Spleen (tissue), 7 donors: ENCODE measurements around the gene ATXN7L2.

ENCODE experiments used
- CTCF ChIP-seq, 11 experiments: fragments of 200-600 bp in 7 of 11; fragments of 450-650 bp in 4 of 11; sonication (generic) in 4 of 11; IDR thresholded peaks in 8 of 11; conservative IDR thresholded peaks in 3 of 11; 1 replicate in 7 of 11; 2 replicates in 4 of 11; pipeline versions ENCODE4 v1.4.0 to v1.8.0; 2016 to 2021; ENCODE audit warnings: antibody characterized with exemption in 11 of 11, inconsistent platforms in 4 of 11, mild to moderate bottlenecking in 1 of 11
- POLR2A ChIP-seq, 3 donors: fragments of 450-650 bp; IDR thresholded peaks; one replicate each; pipeline ENCODE4 v1.5.1; 2017; ENCODE audit warnings: antibody characterized with exemption in 3 of 3, mild to moderate bottlenecking in 1 of 3
- POLR2AphosphoS5 ChIP-seq, 3 donors: sonication (generic); formaldehyde crosslinking; IDR thresholded peaks; one replicate each; pipeline ENCODE4 v1.5.1; 2017; ENCODE audit warnings: antibody characterized with exemption in 3 of 3
- donor health status: DM: no; HTN: no; CAD: no; lungs with moderate emphysema.
- donor health status: DM: no; HTN: no; CAD: no.
- donor health status: DM: no; HTN: no; CAD: no.

GRCh38 chr1:109487261-109487660, 3.6 kb downstream of the ATXN7L2 start:
- TF ChIP-seq POLR2A (IDR thresholded peaks at IDR 0.05) (no peak), POLR2AphosphoS5 (IDR thresholded peaks at IDR 0.05) (no peak), CTCF (IDR thresholded peaks at IDR 0.05 in 8 of 11, conservative IDR thresholded peaks at IDR 0.05 in 3 of 11) (no peak)
